ENCODE measurements around the gene CCDC106.

CCDC106 gene

DNA sequence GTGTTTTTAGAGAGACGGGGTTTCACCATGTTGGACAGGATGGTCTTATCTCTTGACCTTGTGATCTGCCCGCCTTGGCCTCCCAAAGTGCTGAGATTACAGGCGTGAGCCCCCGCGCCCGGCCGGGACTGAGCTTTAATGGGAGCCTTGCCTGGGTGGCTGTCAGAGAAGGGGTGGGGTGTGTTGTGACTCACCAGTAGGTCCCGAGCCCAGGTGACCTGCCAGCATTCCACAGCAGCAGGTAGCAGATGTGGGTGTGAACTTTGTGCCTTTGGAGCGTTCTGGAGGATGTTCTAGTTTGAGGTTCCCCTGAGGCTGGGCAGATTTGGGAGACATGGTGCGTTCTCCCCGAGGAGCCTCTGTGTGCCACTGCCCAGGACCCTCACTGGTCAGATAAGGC, 19.9 kb downstream of the CCDC106 start:
- peaks cover 26% of the 10 kb centered on the region for H3K36me3 ChIP-seq (replicated peaks; ENCODE audit: insufficient read depth, low read length)
- H3K79me2 ChIP-seq (ENCODE audit: low read length): peaks cover 98% of the 10 kb centered on the region
- no peak overlapping the region for H3K27ac ChIP-seq (ENCODE audit: low read length)
- no peak for DNase-seq
- no peak overlapping the region for H3K9ac ChIP-seq (ENCODE audit: low read length)
- no peaks in the 10 kb centered on the region for H3K9me3 ChIP-seq (replicated peaks; ENCODE audit: insufficient read depth, low read length)
- H4K20me1 ChIP-seq (ENCODE audit: insufficient read depth, low read length): peaks cover 44% of the 10 kb centered on the region
- no peak overlapping the region for H2AFZ ChIP-seq (ENCODE audit: low read length)
- peaks cover 13% of the 10 kb centered on the region; the same call in 1 of the 2 replicates for H3F3A ChIP-seq (ENCODE audit: insufficient read depth, low read length)
- no peaks in the 10 kb centered on the region for H3K27me3 ChIP-seq (replicated peaks; ENCODE audit: insufficient read depth, low read length)
- H3K4me1 ChIP-seq (ENCODE audit: low read length): no peaks in the 10 kb centered on the region
- no peaks in the 10 kb centered on the region for H3K9me2 ChIP-seq (replicated peaks; ENCODE audit: insufficient read depth, low read length)
- no peak overlapping the region for H3K4me3 ChIP-seq (ENCODE audit: low read length)
- TF ChIP-seq EZH2phosphoT487 (IDR thresholded peaks at IDR 0.05; ENCODE audit: low read length): no peak
- no peak for TF ChIP-seq CTCF (IDR thresholded peaks at IDR 0.05; ENCODE audit: low read length)
- TF ChIP-seq EZH2 (optimal IDR thresholded peaks at IDR 0.05; ENCODE audit: low read depth, low read length): no peak
- no peak overlapping the region for H3K4me2 ChIP-seq (ENCODE audit: low read depth, low read length)

- no peak overlapping the region for H3K4me3 ChIP-seq (ENCODE audit: low read length)
- no peaks in the 10 kb centered on the region for H3K9me2 ChIP-seq (replicated peaks; ENCODE audit: insufficient read depth, low read length)
- no peak overlapping the region for H2AFZ ChIP-seq (ENCODE audit: low read length)
- peaks cover 98% of the 10 kb centered on the region for H3K79me2 ChIP-seq (ENCODE audit: low read length)
- H4K20me1 ChIP-seq (ENCODE audit: insufficient read depth, low read length): peaks cover 40% of the 10 kb centered on the region
- TF ChIP-seq EZH2 (optimal IDR thresholded peaks at IDR 0.05; ENCODE audit: low read depth, low read length) (no peak), EZH2phosphoT487 (IDR thresholded peaks at IDR 0.05; ENCODE audit: low read length) (no peak), CTCF (IDR thresholded peaks at IDR 0.05; ENCODE audit: low read length) (no peak)
- H3K27me3 ChIP-seq (replicated peaks; ENCODE audit: insufficient read depth, low read length): no peaks in the 10 kb centered on the region
- H3K9me3 ChIP-seq (replicated peaks; ENCODE audit: insufficient read depth, low read length): no peaks in the 10 kb centered on the region
- no peaks in the 10 kb centered on the region; the same call in 1 of the 2 replicates for H3K4me1 ChIP-seq (ENCODE audit: low read length)
- no peak overlapping the region for H3K27ac ChIP-seq (ENCODE audit: low read length)
- H3K9ac ChIP-seq (ENCODE audit: low read length): no peak overlapping the region
- peaks cover 20% of the 10 kb centered on the region for H3K36me3 ChIP-seq (replicated peaks; ENCODE audit: insufficient read depth, low read length)
- DNase-seq: no peak
- H3F3A ChIP-seq (ENCODE audit: insufficient read depth, low read length): peaks cover 21% of the 10 kb centered on the region
- no peak overlapping the region for H3K4me2 ChIP-seq (ENCODE audit: low read depth, low read length)
Observed at GRCh38 chr19:55668603-55669348, 20.8 kb downstream of the CCDC106 start.

DNA sequence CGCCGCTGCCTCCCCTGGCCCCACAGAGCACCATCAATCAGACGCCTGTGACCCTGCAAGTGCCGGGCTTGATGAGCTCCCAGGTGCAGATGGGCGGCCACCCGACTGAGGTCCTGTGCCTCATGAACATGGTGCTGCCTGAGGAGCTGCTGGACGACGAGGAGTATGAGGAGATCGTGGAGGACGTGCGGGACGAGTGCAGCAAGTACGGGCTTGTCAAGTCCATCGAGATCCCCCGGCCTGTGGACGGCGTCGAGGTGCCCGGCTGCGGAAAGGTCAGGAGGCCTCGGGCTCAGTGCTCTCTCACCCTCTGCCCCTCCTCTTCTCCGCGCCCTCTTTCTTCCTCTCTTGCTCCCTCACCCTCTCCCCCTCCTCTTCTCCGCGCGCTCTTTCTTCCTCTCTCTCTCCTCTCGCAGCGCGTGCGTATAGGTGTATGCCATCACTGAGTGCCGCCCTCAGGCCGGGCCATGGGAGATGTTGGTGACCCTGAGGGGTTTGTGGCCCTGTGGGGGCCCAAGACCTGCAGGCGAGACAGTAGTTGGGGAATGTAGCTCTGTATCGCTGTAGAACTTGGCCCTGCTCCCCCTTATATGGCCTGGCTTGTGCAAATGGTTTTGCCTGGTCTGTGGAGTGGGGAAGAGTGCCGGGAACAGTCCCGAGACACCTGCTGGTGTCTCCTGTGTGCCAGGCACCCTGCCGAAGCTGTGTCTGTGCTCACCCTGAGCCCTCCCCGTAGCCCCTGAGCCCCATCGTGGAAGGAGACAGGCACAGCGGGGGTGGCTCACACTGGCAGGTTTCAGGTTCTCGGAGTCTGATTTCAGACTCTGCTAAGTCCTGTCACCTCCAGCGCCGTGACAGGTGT, 21.6 kb downstream of the CCDC106 start:
- peaks cover 40% of the 10 kb centered on the region for H4K20me1 ChIP-seq (ENCODE audit: insufficient read depth, low read length)
- H3K9ac ChIP-seq (ENCODE audit: low read length): no peak overlapping the region
- TF ChIP-seq EZH2 (optimal IDR thresholded peaks at IDR 0.05; ENCODE audit: low read depth, low read length): no peak
- TF ChIP-seq EZH2phosphoT487 (IDR thresholded peaks at IDR 0.05; ENCODE audit: low read length): no peak
- no peak overlapping the region for H3K4me3 ChIP-seq (ENCODE audit: low read length)
- DNase-seq: no peak
- no peak overlapping the region for H3K27ac ChIP-seq (ENCODE audit: low read length)
- H3K4me1 ChIP-seq (ENCODE audit: low read length): no peaks in the 10 kb centered on the region; the same call in 1 of the 2 replicates
- H2AFZ ChIP-seq (ENCODE audit: low read length): no peak overlapping the region
- H3F3A ChIP-seq (ENCODE audit: insufficient read depth, low read length): peaks cover 26% of the 10 kb centered on the region
- H3K9me2 ChIP-seq (replicated peaks; ENCODE audit: insufficient read depth, low read length): no peaks in the 10 kb centered on the region
- H3K36me3 ChIP-seq (replicated peaks; ENCODE audit: insufficient read depth, low read length): peaks cover 15% of the 10 kb centered on the region
- no peaks in the 10 kb centered on the region for H3K9me3 ChIP-seq (replicated peaks; ENCODE audit: insufficient read depth, low read length)
- no peak overlapping the region for H3K4me2 ChIP-seq (ENCODE audit: low read depth, low read length)
- peaks cover 90% of the 10 kb centered on the region for H3K79me2 ChIP-seq (ENCODE audit: low read length)
- no peaks in the 10 kb centered on the region for H3K27me3 ChIP-seq (replicated peaks; ENCODE audit: insufficient read depth, low read length)

All from MM.1S (cell line).